GM18498 (cell line): ENCODE measurements around the gene MB.

Experiments used
- ATAC-seq: cut with Tn5 transposase; IDR thresholded peaks from one replicate; pipeline ENCODE4 v1.9.1; 2021; ENCODE audit warnings: mild to moderate bottlenecking, moderate library complexity; ENCODE audit not compliant: unreplicated experiment

Gene MB

DNA sequence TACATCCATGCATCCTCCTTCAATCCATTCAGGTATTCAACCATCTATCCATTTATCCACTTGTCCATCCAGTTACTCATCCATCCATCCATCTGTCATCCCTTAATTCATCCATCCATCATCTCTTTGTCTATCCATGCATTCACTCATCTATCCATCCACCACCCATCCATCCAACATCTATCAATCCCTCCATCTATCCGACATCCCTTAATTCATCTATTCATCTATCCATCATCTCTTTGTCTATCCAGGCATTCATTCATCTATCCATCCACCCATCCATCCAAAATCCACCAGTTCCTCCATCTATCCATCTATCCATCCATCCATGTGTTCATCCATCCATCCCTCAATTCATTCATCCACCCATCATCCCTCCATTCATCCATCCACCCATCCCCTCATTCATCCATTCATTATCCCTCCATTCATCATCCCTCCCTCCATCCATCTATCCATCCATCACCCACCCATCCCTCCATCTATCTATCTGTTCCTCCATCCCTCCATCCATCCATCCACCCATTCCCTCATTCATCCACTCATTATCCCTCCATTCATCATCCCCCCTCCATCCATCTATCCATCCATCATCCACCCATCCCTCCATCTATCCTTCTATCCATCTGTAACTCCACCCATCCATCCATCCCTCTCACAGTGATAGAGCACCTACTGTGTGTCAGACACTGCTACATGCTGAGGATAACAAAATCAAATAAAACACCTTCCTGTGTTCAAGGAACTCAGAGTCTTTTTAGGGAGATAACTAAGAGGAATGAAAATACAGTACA is 1.5 kb upstream of the MB start:
- ATAC-seq: no peak

DNA sequence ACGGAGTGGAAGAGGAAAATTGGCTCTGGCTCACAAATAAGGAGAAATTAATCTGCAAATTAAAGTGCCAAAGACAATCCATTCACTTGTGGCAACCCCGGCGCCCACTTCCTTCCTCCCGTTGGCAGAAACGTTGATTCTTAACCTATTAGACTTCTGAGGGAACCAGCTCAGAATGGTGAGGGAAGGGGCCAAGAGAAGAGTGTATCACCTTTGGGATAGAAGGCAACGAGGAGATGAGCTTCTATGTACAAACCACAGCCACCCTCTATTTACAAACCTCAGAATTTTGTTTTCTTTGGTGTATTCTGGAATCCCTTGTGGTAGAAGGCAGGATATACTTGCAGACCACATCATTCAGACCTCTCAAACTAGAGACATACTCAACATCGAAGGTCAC is 1.1 kb downstream of the MB start:
- ATAC-seq: no peak

DNA sequence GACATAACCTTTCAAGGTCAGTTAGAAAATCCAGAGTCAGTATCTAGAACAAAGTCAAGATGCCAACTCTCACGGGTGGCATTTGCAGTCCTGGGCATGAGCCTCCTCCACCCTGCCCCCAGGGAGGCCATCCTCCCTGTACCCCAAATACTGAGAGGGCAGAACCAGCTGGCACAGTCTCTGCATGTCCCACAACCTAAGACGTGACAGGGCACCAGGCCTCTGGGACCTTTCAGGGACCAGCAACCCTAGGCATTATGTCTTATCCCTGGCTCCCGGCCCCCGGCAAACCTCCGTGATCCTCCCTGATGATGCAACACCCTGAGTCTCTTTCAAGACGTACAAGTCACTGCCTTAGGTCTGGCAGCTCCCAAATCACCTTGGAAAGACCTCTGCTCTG is 2.0 kb downstream of the MB start:
- no peak for ATAC-seq

DNA sequence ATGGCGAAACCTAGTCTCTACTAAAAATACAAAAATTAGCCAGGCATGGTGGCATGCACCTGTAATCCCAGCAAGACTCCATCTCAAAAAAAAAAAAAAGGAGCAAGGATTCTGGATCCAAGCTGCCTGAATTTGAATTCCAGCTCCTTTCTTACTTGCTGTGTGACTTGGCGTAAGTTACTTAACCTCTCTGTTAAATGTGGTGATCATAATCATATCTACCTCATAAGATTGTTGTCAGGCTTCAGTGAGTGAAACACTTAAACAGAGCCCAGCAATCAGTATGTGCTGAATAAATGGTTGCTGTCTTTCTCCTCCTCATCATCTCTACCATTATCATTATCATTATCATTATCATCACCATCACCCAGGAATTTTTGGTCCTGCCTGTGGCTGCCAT is 2.7 kb downstream of the MB start:
- no peak for ATAC-seq

DNA sequence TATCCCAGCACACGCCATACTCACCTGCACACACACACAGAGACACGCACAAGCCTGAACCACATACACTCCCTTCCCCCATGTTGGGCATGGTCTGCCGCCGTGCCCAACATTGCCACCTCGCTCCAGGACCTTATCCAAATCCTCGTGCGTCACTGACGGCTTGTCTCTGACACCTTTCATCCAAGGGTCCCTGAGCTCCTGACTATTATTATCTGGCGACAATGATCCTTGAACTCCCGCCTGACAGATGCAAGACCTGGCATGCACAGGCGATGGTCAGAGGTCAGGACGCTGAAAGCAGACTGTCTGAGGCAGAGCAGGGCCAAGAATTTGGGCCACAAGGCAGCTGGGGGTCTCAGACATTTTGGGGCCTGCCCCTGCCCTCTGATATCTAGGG is 4.2 kb downstream of the MB start:
- no peak for ATAC-seq

DNA sequence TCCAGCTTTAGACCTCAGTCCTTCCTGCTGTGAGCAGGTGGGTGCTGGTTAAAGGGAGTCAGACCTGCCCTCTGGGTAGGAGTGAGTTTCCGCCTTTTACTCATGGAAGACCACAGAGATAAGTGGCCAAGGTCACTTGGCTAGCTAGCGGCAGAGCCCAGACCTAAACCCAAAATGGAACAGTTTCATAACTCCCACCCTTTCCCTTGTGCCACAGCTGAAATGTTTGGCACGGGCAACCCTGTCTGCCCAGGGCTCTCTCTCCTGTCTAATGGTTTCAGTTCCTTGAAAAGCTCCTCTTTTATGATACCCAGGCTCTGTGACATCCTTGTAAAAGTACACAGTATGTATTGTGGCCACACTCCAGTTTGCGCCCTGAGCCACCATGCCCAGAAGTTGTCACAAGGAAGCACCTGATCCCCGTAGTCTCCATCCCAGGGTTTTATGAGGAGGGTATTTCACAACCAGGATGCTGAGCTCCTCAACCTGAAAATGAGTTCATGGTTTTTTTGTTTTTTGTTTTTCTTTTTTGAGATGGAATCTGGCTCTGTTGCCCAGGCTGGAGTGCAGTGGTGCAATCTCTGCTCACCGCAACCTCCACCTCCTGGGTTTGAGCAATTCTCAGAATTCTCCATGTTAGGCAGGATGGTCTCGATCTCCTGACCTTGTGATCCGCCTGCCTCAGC is 5.1 kb downstream of the MB start:
- no peak for ATAC-seq

DNA sequence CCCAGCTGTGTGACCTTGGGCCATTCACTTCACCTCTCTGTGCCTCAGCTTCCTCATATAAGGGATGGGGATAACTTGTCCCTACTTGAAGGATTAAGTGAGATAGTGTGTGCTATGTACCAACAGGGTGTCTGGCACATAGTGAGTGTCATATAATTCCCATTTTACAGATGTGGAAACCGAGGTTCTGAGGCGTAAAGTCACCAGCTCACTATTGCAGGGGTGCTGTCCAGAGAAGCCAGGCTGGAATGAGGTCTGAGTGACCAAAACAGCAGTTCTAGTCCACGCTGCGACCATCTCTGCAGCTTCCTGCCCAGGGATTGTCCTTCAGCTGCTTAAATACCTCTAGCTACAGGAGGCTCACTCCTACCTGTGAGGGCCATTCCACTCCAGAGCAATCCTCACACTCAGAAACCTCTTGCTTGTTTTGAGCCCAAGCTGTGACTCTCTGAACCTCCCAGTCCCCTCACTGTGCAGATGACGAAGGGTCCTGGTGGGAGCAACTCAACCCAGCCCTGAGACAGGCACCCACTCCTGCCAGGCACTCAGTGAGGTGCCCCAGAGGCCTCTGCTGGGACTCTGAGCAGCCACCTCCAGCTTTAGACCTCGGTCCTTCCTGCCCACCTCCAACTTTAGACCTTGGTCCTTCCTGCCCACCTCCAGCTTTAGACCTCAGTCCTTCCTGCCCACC is 5.8 kb downstream of the MB start:
- ATAC-seq: no peak

DNA sequence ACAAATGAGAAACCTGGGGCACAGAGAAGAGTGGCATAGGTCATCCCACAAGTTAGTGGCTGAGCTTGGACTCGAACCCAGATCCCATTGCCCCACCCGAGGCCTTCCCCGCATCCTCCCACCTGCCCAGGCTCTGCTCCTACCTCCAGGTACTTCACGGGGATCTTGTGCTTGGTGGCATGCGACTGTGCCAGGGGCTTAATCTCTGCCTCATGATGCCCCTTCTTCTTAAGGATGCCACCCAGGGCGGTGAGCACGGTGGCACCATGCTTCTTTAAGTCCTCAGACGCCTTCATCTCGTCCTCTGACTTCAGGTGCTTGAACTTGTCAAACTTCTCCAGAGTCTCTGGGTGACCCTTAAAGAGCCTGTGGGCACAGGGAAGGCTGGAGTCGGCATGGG is 6.4 kb downstream of the MB start:
- no peak for ATAC-seq

DNA sequence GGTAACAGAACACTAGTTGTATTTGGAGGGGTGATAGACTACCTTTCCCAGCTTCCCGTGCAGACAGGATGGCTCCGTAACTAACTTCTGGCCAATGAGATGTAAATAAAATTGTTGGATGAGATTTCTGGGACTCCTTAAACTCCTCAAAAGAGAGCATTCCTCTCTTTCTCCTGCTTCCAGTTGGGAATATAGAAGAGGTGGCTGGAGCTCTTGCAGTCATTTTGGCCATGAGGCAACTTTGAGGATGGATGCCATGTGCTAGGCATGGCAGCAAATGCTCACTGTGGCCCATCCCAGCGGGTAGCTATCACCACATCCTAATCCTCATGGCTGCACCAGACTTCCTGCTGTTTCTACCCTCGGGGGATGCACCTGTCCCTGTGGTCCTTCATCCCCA is 7.4 kb downstream of the MB start:
- no peak for ATAC-seq

DNA sequence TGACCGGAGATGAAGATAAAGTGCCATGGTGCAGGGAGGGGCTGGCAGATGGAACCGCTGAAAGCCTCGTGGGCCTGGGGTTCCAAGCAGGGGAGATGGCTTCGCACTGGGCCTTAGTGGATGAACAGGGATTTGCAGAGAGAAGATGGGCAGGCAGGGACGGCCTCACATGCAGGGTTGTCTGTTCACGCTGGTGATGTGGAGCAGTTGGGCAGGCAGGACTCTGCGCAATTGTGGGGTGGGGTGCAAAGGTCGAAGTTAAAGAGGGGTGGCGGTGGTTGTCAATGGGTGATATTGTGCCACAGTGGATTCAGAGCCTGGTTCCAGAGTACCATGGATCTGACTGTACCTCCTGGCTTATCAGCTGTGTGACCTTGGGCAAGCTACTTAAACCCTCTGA is 7.9 kb downstream of the MB start:
- no peak for ATAC-seq

DNA sequence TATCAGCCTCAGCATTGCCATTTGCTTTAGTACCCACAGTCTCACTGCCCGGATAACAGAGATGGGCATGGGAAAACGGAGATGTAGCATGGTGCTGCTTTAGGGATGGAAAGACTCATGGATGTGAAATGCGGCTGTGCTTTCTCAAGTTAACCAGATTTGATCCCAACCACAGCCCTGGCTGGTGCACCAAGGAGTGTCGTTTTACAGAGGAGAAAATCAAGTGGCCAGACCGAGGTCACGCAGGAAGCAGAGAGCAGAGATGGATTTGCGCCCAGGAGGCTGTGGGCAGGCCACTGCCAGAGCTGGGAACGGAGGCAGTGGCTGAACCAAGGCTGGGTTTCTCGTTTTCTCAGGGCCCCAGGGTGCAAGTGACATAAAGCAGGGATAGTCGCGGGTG is 9.0 kb downstream of the MB start:
- no peak for ATAC-seq

DNA sequence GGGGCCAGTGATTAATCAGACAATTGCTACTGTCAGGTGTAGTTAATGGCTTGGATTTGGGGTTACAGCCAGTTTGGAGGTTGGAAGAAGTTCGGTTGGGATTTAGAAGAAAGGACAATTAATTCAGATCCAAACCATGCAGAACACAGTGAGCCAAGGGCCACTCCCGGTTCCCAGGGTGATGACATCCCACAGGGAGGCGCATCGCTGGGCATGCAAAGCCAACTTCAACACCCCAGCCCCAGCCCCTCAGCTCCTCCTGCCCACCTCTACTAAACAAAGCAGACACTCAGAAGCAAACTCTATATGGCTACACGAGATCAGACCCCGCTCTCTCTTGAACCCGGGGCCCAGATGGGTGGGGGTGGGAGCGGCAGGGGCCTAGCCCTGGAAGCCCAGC is 10.2 kb downstream of the MB start:
- ATAC-seq: no peak

DNA sequence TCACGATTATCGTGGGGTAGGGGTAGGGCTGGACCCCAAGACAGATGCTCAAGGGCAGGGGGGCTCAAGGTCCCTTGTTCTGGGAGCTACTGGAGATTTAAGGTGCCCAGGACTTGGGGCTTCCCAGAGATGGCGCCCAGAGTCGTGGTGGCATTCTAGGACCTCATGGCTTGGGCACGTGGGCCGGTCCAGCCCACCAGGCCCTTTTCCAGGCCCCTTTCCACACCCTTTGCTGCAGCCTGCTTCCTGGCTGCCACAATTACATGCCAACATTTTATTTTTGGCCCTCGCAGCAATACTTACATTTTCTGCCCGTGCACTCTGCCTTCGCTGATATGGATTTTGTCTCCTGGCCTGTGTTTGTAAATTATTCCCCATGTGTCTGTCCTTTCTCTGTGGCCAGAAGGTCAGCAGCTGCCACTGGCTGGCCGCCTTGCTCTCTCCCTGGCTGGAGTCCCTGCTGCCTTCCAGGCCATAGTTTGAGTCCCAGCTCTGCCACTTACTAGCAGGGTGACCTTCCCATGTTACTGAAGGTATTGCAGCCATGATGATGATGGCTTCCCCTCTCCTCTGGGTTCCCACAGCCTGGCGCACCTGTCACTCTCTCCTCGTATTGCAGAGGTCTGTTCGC is 11.2 kb downstream of the MB start:
- no peak for ATAC-seq

DNA sequence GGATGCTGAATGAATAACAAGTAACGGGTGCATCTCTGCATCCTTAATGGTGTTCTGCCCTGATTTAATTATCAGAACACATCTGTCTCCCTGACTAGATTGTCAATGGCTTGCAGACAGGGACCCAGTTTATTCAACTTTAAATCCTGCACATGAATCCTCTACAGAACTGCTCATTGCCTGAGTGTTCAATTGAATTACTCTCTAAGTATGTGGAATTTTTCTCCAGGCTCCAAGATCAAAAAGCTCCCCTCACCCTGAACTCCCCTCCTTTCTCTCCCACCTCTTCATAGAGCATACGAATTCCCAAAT is 11.8 kb downstream of the MB start:
- ATAC-seq: no peak

DNA sequence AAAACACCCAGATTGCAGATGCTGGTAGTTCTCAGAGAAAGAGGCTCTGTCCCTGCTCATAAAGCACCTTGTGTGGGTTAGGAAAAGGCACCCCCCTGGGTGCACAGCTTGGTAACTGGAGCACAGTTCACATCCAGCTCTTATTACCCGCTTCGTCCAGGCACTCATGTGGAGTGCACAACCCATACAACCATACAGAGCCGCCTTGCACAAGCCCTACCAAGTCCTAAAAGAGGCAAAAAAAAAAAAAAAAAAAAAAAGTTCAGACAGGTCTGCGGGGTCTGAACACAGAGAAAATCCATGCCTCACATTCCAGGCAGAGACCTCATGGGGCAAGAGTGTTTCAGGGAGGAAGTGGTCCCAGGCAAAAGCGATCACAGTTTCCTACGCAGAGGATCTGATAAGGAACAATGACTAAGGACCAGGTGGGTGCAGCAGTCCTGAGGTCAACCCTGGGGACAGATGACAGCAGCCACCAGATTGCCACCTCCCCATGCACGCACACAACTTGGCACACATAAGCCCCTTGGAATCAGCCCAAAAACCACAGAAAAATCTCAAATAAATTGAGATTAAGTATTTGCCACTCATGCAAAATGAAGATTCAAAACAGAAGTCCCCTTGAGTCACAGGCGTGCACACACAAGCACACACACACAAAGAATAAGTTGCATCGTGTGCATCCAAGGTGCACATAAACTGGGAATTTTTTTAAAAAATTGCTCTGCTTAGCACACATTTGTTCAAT is 12.3 kb downstream of the MB start:
- no peak for ATAC-seq

DNA sequence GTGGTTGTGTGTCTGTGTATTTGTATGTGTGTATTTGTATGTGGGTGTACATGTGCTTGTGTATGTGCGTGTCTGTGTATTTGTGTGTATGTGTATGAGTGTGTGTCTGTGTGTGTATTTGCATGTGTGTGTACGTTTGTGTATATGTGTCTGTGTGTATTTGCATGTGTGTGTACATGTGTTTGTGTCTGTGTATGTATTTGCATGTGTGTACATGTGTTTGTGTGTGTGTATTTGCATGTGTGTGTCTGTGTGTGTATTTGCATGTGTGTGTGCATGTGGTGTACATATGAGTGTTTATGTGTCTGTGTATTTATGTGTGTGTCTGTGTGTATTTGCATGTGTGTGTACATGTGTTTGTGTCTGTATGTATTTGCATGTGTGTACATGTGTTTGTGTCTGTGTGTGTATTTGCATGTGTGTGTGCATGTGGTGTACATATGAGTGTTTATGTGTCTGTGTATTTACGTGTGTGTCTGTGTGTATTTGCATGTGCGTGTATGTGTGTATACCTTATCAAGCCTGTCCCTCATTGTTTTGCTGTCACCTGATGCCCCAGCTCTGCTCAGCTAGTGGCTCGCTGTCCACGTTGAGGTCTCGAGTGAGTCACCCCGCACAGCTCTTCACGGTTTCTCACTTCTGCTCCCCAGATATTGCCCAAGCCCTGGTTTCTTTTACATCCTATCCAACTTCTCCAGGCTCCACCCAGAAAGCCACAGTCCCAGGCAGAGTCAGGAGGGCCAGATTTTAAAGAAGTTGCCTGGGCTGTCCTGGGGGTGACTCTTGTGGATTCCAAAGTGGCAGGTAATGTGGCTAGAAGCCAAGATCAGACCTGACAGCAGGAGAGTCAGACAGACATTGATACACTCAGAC is 15.2 kb downstream of the MB start:
- ATAC-seq: no peak

DNA sequence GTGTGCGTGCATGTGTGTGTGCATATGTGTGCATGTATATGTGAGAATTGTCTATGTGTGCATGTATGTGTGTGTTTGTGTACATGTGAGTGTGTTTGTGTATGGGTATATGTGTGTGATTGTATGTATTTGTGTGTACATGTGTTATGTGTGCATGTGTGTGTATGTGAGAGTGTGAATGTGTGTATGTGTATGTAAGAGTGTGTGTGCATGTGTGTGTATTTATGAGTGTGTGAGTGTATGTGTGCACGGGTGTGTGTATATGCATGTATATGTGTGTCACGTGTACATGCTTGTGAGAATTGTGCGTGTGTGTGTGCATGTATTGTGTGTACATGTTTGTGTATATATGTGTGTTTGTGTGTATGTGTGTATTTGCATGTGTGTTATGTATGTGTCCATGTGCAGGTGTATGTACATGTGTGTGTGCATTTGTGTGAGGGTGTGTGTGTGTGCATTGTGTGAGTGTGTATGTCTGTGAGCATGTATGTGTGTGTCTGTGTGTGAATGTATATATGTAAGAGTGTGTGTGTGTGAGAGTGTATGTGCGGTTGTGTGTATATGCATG is 16.0 kb downstream of the MB start:
- ATAC-seq: no peak

DNA sequence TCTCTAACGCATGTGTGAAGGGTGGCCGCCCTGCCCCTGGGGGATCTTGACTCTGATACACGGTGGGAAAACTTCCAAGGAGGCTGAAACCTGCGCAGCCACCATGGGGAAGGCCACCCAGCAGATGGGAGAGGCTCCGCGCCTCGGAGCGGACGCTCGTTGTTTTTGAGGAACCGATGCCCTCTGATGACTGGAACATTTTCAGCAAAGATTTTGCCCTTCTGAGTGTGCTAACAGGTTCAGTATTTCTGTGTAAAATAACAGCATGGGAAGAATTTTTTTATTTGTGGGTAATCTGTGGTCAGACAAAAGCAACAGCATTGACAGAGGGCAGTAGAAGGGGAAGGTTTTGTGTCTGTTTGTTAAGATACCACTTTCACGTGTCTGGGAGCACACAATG is 16.7 kb downstream of the MB start:
- no peak for ATAC-seq

DNA sequence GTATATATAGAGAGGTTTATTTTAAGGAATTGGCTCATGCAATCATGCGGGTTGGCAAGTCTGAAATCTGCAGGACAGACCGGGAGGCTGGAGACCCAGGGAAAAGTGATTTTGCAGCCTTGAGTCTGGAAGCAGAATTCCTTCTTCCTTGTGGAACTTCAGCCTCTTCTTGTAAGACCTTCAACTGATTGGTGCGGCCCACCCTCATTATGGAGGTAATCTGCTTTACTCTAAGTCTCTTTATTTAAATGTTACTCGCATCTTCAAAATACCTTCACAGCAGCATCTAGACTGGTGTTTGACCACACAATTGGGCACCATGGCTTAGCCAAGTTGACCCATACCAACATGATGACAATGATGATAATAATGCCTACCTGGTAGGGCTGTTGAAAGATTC is 17.8 kb downstream of the MB start:
- no peak for ATAC-seq

DNA sequence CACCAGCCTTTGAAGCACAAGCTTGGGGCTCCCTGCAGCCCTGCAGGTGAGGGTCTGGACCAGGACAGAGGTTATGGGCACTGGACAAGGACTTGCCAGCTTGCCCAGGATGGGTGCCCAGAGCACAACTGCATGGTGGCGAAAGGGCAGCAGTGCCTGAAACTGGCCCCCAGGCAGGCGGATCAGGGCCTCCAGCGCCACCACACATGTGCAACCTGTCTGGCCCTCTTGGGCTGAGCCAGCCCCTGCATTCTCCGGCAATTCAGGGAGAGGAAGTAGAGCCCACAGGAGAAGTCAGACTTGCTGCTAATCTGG is 18.8 kb downstream of the MB start:
- ATAC-seq: no peak
